Epithelial cell of proximal tubule (primary cell): ENCODE data around the gene ULK4. TPM values are rescaled to one million over a fixed set of nuclear protein-coding genes. Genes with fewer than 3 reads are reported as not detected.
A peak's percentile ranks its signal among the peaks of the same experiment; 100 is the strongest.

Source experiments
- DNase-seq: peaks from one replicate; pipeline ENCODE4 v3.0.0-alpha.2; 2011; ENCODE audit warnings: low read depth
- H3K4me3 ChIP-seq: 2 replicates; pipeline ENCODE4 v1.5.1; 2011; ENCODE audit warnings: low read depth, mild to moderate bottlenecking, low read length
- total RNA-seq: library from RNA; depleted of rRNA; stranded (reverse); fragments of >200 nt; gene quantifications from 2 replicates; pipeline ENCODE4 v1.2.3, GENCODE V29; 2015
- TF ChIP-seq, protein P1 (sequence below): conservative IDR thresholded peaks from 2 replicates; pipeline ENCODE4 v1.5.1; 2012; ENCODE audit warnings: low read depth, mild to moderate bottlenecking, low read length

Gene ULK4
- total RNA-seq, 1 donor from 2014 or later, result 2.2 TPM

DNA sequence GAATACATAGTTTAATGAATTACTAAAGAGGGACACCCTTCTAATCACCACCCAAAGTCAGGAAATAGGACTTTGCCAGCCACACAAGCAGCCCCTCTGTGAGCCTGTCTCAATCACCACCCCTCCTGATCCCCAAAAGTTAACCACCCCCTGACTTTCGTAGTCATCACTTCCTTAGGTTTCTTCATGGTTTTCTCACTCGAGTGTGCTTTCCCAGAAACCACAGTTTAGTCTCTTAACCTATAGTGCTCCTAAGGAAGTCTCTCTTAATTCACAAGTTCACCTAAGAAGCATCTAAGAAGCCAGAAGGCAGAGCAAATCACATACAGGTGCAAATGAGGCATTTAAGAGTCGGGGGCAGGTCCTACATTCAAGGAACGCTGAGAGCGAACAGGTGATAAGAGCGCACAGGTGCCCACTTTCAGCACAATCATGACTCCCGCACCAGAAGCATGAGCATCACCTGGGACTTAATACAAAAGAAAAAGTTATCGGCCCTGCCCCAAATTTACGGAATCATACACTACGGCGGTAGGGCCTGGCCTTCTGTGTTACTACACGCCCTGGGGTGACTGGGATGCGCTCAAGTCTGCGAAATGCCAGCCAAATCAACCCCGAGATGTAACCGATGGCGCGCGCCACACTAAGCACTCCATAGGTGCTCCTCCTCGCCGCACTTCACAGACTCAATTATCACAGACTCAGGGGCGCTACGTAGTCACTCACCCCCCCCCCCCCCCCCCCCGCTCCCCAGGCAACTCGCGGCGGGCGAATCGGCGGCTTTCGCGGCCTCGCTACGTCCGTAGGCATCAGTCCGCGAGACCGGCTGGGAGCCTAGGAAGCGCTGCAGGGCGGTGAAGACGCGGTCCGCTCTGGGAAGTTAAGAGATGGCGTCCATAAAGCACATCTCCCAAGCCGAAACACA lies 815 bp downstream of the ULK4 start:
- H3K4me3 ChIP-seq, result peak overlapping the region; percentile 87
- TF ChIP-seq, protein P1, sequence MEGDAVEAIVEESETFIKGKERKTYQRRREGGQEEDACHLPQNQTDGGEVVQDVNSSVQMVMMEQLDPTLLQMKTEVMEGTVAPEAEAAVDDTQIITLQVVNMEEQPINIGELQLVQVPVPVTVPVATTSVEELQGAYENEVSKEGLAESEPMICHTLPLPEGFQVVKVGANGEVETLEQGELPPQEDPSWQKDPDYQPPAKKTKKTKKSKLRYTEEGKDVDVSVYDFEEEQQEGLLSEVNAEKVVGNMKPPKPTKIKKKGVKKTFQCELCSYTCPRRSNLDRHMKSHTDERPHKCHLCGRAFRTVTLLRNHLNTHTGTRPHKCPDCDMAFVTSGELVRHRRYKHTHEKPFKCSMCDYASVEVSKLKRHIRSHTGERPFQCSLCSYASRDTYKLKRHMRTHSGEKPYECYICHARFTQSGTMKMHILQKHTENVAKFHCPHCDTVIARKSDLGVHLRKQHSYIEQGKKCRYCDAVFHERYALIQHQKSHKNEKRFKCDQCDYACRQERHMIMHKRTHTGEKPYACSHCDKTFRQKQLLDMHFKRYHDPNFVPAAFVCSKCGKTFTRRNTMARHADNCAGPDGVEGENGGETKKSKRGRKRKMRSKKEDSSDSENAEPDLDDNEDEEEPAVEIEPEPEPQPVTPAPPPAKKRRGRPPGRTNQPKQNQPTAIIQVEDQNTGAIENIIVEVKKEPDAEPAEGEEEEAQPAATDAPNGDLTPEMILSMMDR, result no peak
- DNase-seq, result peak; percentile 7

DNA sequence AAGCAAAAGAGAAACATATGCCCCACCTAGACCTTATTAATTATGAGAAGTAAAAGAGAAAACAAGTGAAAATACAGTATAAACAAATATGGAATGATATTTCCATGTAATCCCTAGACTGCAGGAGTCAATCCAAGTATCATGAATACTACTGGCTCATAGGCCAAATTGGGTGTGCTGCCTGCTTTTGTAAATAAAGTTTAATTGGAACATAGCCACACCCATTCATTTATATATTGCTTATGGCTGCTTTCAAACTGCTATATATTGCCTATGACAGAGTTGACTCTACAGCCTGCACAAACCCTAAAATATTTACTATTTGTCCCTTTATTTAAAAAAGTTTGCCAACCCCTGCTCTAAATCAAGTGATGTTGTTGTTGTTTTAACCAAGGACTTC lies 5.3 kb downstream of the ULK4 start:
- DNase-seq, result no peak
- TF ChIP-seq, protein P1, result no peak
- H3K4me3 ChIP-seq, result no peak overlapping the region

DNA sequence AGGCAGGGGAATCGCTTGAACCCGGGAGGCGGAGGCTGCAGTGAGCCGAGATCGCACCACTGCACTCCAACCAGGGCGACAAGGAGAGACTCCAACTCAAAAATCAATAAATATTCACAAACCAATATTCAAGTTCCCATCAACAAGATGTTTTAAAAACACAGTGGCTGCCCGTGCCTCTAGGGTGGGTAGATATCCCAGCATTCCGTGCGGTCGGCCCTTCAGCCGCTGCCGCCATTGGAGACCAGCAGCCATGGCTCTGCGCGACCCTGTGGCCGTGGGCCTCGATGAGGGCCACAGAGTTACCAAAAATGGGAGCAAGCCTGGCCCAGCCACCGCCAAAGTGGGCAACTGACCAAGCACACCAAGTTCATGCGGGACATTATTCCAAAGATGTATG lies 6.7 kb downstream of the ULK4 start:
- no peak overlapping the region for H3K4me3 ChIP-seq
- no peak for DNase-seq
- TF ChIP-seq, protein P1, result no peak

DNA sequence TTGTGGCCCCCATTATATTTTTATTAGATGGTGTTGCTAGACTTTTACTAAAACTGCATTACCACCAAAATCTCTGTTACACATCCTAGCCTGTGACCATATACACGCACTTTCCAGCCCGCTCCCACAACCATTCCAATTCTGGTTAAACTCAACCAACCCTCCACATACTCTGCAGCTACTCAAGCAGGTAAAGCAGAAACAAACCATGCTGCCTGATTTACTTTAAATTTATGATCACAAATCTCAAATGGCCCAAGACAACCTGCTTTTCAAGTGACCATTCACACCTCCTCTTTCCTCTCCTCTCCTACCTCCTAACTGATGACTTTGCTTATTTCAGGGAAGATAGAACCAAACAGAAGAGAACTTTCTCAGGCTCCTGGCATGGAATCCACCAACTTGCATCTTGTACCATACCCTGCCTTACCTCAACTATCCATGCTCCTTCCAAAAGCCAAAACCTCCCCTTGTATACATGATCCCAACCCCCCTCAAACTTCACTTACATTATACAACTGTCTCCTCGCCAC lies 18.5 kb downstream of the ULK4 start:
- DNase-seq, result no peak
- H3K4me3 ChIP-seq, result no peak overlapping the region
- TF ChIP-seq, protein P1, result no peak

DNA sequence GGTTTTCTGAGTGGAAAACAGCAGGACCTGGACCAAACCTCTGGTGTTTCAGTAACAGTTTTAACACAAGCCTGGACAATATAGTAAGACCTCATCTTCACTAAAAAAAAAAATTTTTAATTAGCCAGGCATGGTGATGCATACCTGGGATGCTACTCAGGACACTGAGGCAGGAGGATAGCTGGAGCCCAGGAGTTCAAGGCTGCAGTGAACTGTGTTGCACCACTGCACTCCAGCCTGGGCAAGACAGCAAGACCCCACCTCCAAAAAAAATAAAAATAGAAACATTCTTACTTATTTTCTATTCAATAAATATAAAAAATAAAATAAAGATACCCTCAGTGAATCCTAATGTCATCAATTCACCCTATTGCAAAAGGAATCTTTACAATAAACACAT lies 21.5 kb downstream of the ULK4 start:
- TF ChIP-seq, protein P1, result no peak
- no peak for DNase-seq
- H3K4me3 ChIP-seq, result no peak overlapping the region

DNA sequence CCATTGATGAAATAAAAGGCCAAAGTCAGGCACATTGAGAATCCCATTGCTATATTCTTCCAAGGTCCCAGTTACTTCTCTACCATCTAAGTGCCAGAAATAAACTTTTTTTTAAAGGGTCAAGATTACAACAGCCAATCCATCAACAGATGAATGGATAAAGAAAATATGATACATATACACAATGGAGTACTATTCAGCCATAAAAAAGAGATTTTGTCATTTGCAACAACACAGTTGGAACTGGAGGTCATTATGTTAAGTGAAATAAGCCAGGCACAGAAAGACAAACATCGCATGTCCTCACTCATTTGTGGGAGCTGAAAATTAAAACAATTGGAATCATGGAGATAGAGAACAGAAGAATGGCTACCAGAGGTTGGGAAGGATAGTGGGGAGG lies 25.5 kb downstream of the ULK4 start:
- H3K4me3 ChIP-seq, result no peak overlapping the region
- no peak for DNase-seq
- TF ChIP-seq, protein P1, result no peak
